HEK293 (cell line): ENCODE results near the gene ALDH7A1.

Experiments
- KLF9 ChIP-seq: fragments of 450-650 bp; formaldehyde crosslinking; IDR thresholded peaks from 2 replicates; pipeline ENCODE4 v1.5.1; 2016; ENCODE audit warnings: missing biosample characterization, missing genetic modification characterization, low read depth
- OSR2 ChIP-seq: fragments of 450-650 bp; formaldehyde crosslinking; IDR thresholded peaks from 2 replicates; pipeline ENCODE4 v1.5.1; 2016; ENCODE audit warnings: missing biosample characterization, missing genetic modification characterization
- REST ChIP-seq: fragments of 450-650 bp; formaldehyde crosslinking; IDR thresholded peaks from 2 replicates; pipeline ENCODE4 v1.5.1; 2016; ENCODE audit warnings: missing biosample characterization, missing genetic modification characterization
- SETDB1 ChIP-seq: IDR thresholded peaks from one replicate; pipeline ENCODE4 v1.6.1; 2017; ENCODE audit warnings: mild to moderate bottlenecking, low read length, moderate library complexity, mixed read lengths; ENCODE audit not compliant: insufficient read length
- SP2 ChIP-seq: fragments of 450-650 bp; formaldehyde crosslinking; IDR thresholded peaks from 2 replicates; pipeline ENCODE4 v1.5.1; 2016; ENCODE audit warnings: missing biosample characterization, missing genetic modification characterization
- SP3 ChIP-seq: fragments of 450-650 bp; formaldehyde crosslinking; IDR thresholded peaks from 2 replicates; pipeline ENCODE4 v1.5.1; 2016; ENCODE audit warnings: missing biosample characterization, missing genetic modification characterization
- TRIM28 ChIP-seq: IDR thresholded peaks from 2 replicates; pipeline ENCODE4 v1.6.1; 2011; ENCODE audit warnings: low read length, control low read depth, borderline replicate concordance
- ZBTB1 ChIP-seq: fragments of 450-650 bp; formaldehyde crosslinking; IDR thresholded peaks from 2 replicates; pipeline ENCODE4 v1.5.1; 2016; ENCODE audit warnings: missing biosample characterization, missing genetic modification characterization
- ZBTB10 ChIP-seq: fragments of 450-650 bp; formaldehyde crosslinking; IDR thresholded peaks from 2 replicates; pipeline ENCODE4 v1.5.1; 2016; ENCODE audit warnings: missing biosample characterization, missing genetic modification characterization
- ZBTB21 ChIP-seq: fragments of 450-650 bp; formaldehyde crosslinking; IDR thresholded peaks from 2 replicates; pipeline ENCODE4 v1.5.1; 2017; ENCODE audit warnings: missing biosample characterization, missing genetic modification characterization
- ZBTB44 ChIP-seq: fragments of 450-650 bp; IDR thresholded peaks from 2 replicates; pipeline ENCODE4 v1.5.1; 2018; ENCODE audit warnings: missing biosample characterization, mild to moderate bottlenecking, missing genetic modification characterization
- ZBTB48 ChIP-seq: fragments of 450-650 bp; formaldehyde crosslinking; IDR thresholded peaks from 2 replicates; pipeline ENCODE4 v1.5.1; 2016; ENCODE audit warnings: missing biosample characterization, missing genetic modification characterization
- ZNF140 ChIP-seq: fragments of 450-650 bp; formaldehyde crosslinking; IDR thresholded peaks from 2 replicates; pipeline ENCODE4 v1.5.1; 2016; ENCODE audit warnings: missing biosample characterization, missing genetic modification characterization
- ZNF157 ChIP-seq: fragments of 450-650 bp; formaldehyde crosslinking; IDR thresholded peaks from 2 replicates; pipeline ENCODE4 v1.5.1; 2016; ENCODE audit warnings: missing biosample characterization, missing genetic modification characterization
- ZNF214 ChIP-seq: fragments of 450-650 bp; formaldehyde crosslinking; IDR thresholded peaks from 2 replicates; pipeline ENCODE4 v1.5.1; 2017; ENCODE audit warnings: missing biosample characterization, mild to moderate bottlenecking, missing genetic modification characterization, borderline replicate concordance
- ZNF23 ChIP-seq: fragments of 450-650 bp; formaldehyde crosslinking; IDR thresholded peaks from 2 replicates; pipeline ENCODE4 v1.5.1; 2016; ENCODE audit warnings: missing biosample characterization, missing genetic modification characterization, borderline replicate concordance
- ZNF274 ChIP-seq, 2 experiments: fragments of 200-500 bp in 1 of 2; fragments of 450-650 bp in 1 of 2; sonication (Bioruptor generic) in 1 of 2; formaldehyde crosslinking in 1 of 2; IDR thresholded peaks; 2 replicates each; pipeline versions ENCODE4 v1.5.1 to v1.6.1; 2014 to 2016; ENCODE audit warnings: borderline replicate concordance in 1 of 2, inconsistent platforms in 1 of 2, low read length in 1 of 2, missing biosample characterization in 1 of 2, missing genetic modification characterization in 1 of 2
- ZNF341 ChIP-seq: fragments of 450-650 bp; formaldehyde crosslinking; IDR thresholded peaks from 2 replicates; pipeline ENCODE4; 2016; ENCODE audit warnings: low read depth, missing biosample characterization, missing genetic modification characterization
- ZNF423 ChIP-seq: fragments of 450-650 bp; formaldehyde crosslinking; IDR thresholded peaks from 2 replicates; pipeline ENCODE4 v1.5.1; 2016; ENCODE audit warnings: missing biosample characterization, missing genetic modification characterization
- ZNF48 ChIP-seq: fragments of 450-650 bp; formaldehyde crosslinking; IDR thresholded peaks from 2 replicates; pipeline ENCODE4 v1.5.1; 2016; ENCODE audit warnings: missing biosample characterization, missing genetic modification characterization
- ZNF530 ChIP-seq: fragments of 450-650 bp; formaldehyde crosslinking; IDR thresholded peaks from 2 replicates; pipeline ENCODE4 v1.5.1; 2016; ENCODE audit warnings: low read depth, missing biosample characterization, missing genetic modification characterization
- ZNF549 ChIP-seq: fragments of 450-650 bp; IDR thresholded peaks from 2 replicates; pipeline ENCODE4 v1.5.1; 2018; ENCODE audit warnings: missing biosample characterization, missing genetic modification characterization, mild to moderate bottlenecking, inconsistent platforms, moderate library complexity
- ZNF561 ChIP-seq: fragments of 450-650 bp; IDR thresholded peaks from 2 replicates; pipeline ENCODE4 v1.5.1; 2018; ENCODE audit warnings: missing biosample characterization, missing genetic modification characterization, borderline replicate concordance
- ZNF830 ChIP-seq: fragments of 450-650 bp; IDR thresholded peaks from 2 replicates; pipeline ENCODE4 v1.5.0; 2018; ENCODE audit warnings: missing biosample characterization, missing genetic modification characterization, low read depth, mild to moderate bottlenecking, moderate library complexity
- ZSCAN4 ChIP-seq: fragments of 450-650 bp; formaldehyde crosslinking; IDR thresholded peaks from 2 replicates; pipeline ENCODE4 v1.5.1; 2017; ENCODE audit warnings: missing biosample characterization, missing genetic modification characterization
- ZSCAN5A ChIP-seq: fragments of 450-650 bp; formaldehyde crosslinking; IDR thresholded peaks from 2 replicates; pipeline ENCODE4 v1.5.1; 2016; ENCODE audit warnings: missing biosample characterization, missing genetic modification characterization

The ALDH7A1 gene

GRCh38 chr5:126594748-126595485 is at the start of gene ALDH7A1 (continued):
- no peak for TF ChIP-seq ZNF830 (tag by site-specific recombination)
- TF ChIP-seq ZBTB21 (tag by site-specific recombination) = no peak; the same call in 1 of the 2 replicates
- no peak for TF ChIP-seq ZNF48 (tag by site-specific recombination)
- TF ChIP-seq TRIM28 = no peak; the same call in 1 of the 2 replicates
- TF ChIP-seq SP3 = peak; percentile 90
- no peak for TF ChIP-seq ZNF140 (tag by site-specific recombination)
- TF ChIP-seq ZSCAN4 (tag by site-specific recombination) = peak; percentile 52; the same call in 1 of the 2 replicates
- TF ChIP-seq SETDB1 = no peak
- no peak for TF ChIP-seq ZNF423 (tag by site-specific recombination)
- no peak for TF ChIP-seq ZNF549 (tag by site-specific recombination)
- no peak for TF ChIP-seq ZNF274 (IDR thresholded peaks at IDR 0.05; ENCODE audit: low read length)
- no peak for TF ChIP-seq ZNF274 (tag by site-specific recombination; IDR thresholded peaks at IDR 0.05; ENCODE audit: borderline replicate concordance)
- peak; percentile 77 for TF ChIP-seq OSR2 (tag by site-specific recombination)
- TF ChIP-seq ZNF23 (tag by site-specific recombination) = no peak
- TF ChIP-seq ZBTB1 (tag by site-specific recombination) = no peak
- peak; percentile 83; the same call in 1 of the 2 replicates for TF ChIP-seq ZBTB10
- TF ChIP-seq ZNF561 (tag by site-specific recombination) = peak; percentile 78; the same call in 1 of the 2 replicates
- no peak for TF ChIP-seq ZBTB48 (tag by site-specific recombination)
- TF ChIP-seq ZNF530 (tag by site-specific recombination) = no peak
- peak; percentile 7 for TF ChIP-seq ZNF341 (tag by site-specific recombination)
- TF ChIP-seq ZNF214 (tag by site-specific recombination) = no peak
- TF ChIP-seq SP2 = peak; percentile 89
- peak; percentile 85 for TF ChIP-seq KLF9 (tag by site-specific recombination)
- TF ChIP-seq ZSCAN5A (tag by site-specific recombination) = no peak
- no peak; the same call in 1 of the 2 replicates for TF ChIP-seq ZBTB44 (tag by site-specific recombination)
- 0 out of 2 replicates have a peak, but pooled peaks have one; percentile 23 for TF ChIP-seq REST
- TF ChIP-seq ZNF157 = no peak
